HepG2 (cell line): ENCODE data around the gene CCDC14. TPM values are rescaled to one million over a fixed set of nuclear protein-coding genes. Genes with fewer than 3 reads are reported as not detected.

ENCODE experiments used
- GRHL1 ChIP-seq: sonication (generic); formaldehyde crosslinking; conservative IDR thresholded peaks from 2 replicates; pipeline ENCODE4 v1.8.0; 2022; ENCODE audit warnings: missing genetic modification reagents
- KLF11 ChIP-seq: IDR thresholded peaks from 2 replicates; pipeline ENCODE4 v1.6.1; 2016; ENCODE audit warnings: missing compliant biosample characterization
- MIER3 ChIP-seq: IDR thresholded peaks from 2 replicates; pipeline ENCODE4 v1.6.1; 2016; ENCODE audit warnings: missing compliant biosample characterization, borderline replicate concordance
- MXD3 ChIP-seq: IDR thresholded peaks from 2 replicates; pipeline ENCODE4 v1.6.1; 2016; ENCODE audit warnings: mild to moderate bottlenecking, missing biosample characterization, missing genetic modification reagents
- NAIF1 ChIP-seq: sonication (generic); formaldehyde crosslinking; IDR thresholded peaks from 2 replicates; pipeline ENCODE4 v1.5.0; 2020; ENCODE audit warnings: mild to moderate bottlenecking, missing genetic modification reagents, borderline replicate concordance
- NFATC3 ChIP-seq: sonication (generic); formaldehyde crosslinking; IDR thresholded peaks from 2 replicates; pipeline ENCODE4 v1.5.1; 2020; ENCODE audit warnings: mild to moderate bottlenecking, missing genetic modification reagents
- NR2C2 ChIP-seq: sonication (generic); formaldehyde crosslinking; IDR thresholded peaks from 2 replicates; pipeline ENCODE4 v1.4.0; 2020; ENCODE audit warnings: missing genetic modification reagents, mild to moderate bottlenecking, moderate library complexity, borderline replicate concordance
- RARG ChIP-seq: sonication (generic); formaldehyde crosslinking; IDR thresholded peaks from 2 replicates; pipeline ENCODE4 v1.4.0; 2020; ENCODE audit warnings: low read depth, mild to moderate bottlenecking, missing genetic modification reagents
- SMAD1 ChIP-seq: sonication (generic); formaldehyde crosslinking; IDR thresholded peaks from 2 replicates; pipeline ENCODE4 v1.4.0; 2020; ENCODE audit warnings: missing genetic modification reagents, low read depth, mild to moderate bottlenecking, borderline replicate concordance
- TEF ChIP-seq: sonication (generic); formaldehyde crosslinking; IDR thresholded peaks from 2 replicates; pipeline ENCODE4 v1.5.0; 2020; ENCODE audit warnings: missing genetic modification reagents
- UBTF ChIP-seq: sonication (generic); formaldehyde crosslinking; IDR thresholded peaks from 2 replicates; pipeline ENCODE4 v1.4.0; 2020; ENCODE audit warnings: mild to moderate bottlenecking, missing genetic modification reagents
- ZBTB44 ChIP-seq: sonication (generic); formaldehyde crosslinking; IDR thresholded peaks from 2 replicates; pipeline ENCODE4 v1.4.0; 2020; ENCODE audit warnings: missing genetic modification reagents
- ZNF296 ChIP-seq: sonication (generic); formaldehyde crosslinking; conservative IDR thresholded peaks from 2 replicates; pipeline ENCODE4 v1.5.0; 2020; ENCODE audit warnings: mild to moderate bottlenecking, missing genetic modification reagents
- ZSCAN21 ChIP-seq: sonication (generic); formaldehyde crosslinking; IDR thresholded peaks from 2 replicates; pipeline ENCODE4 v1.8.0; 2022; ENCODE audit warnings: mild to moderate bottlenecking, missing genetic modification reagents, moderate library complexity, borderline replicate concordance
- polyA plus RNA-seq, 8 experiments: library from polyadenylated mRNA; depleted of rRNA in 3 of 8; stranded (reverse) in 7 of 8; unstranded in 1 of 8; fragments of >200 nt; fragmentation: Illumina TruSeq in 4 of 8; extraction: Trizol in 4 of 8; gene quantifications; 2 replicates each; pipeline versions ENCODE4 v1.2.1 to v1.2.3, GENCODE V29; 2011 to 2016; ENCODE audit warnings: low read depth in 4 of 8, missing spikeins in 1 of 8, mixed read lengths in 1 of 8; ENCODE audit not compliant: insufficient read depth in 1 of 8
- total RNA-seq, 5 experiments: library from RNA; depleted of rRNA; stranded (reverse); fragments of >200 nt; fragmentation: Illumina TruSeq; extraction: Trizol; gene quantifications; 2 replicates each; pipeline ENCODE4 v1.2.3, GENCODE V29; 2016; ENCODE audit warnings: low read depth in 1 of 5
- TF ChIP-seq, protein P1 (sequence below): sonication (generic); formaldehyde crosslinking; conservative IDR thresholded peaks from 2 replicates; pipeline ENCODE4 v1.4.0; 2020; ENCODE audit warnings: missing genetic modification reagents
- TF ChIP-seq, protein P2 (sequence below): IDR thresholded peaks from 2 replicates; pipeline ENCODE4 v1.6.1; 2016; ENCODE audit warnings: low read depth, control low read depth

CCDC14 gene
- total and polyA plus RNA-seq, 2 of the 13 experiments (the other 11 are each of a cell fraction or from before 2014, with no cell fraction given), result 48.7 to 49.0 TPM

DNA sequence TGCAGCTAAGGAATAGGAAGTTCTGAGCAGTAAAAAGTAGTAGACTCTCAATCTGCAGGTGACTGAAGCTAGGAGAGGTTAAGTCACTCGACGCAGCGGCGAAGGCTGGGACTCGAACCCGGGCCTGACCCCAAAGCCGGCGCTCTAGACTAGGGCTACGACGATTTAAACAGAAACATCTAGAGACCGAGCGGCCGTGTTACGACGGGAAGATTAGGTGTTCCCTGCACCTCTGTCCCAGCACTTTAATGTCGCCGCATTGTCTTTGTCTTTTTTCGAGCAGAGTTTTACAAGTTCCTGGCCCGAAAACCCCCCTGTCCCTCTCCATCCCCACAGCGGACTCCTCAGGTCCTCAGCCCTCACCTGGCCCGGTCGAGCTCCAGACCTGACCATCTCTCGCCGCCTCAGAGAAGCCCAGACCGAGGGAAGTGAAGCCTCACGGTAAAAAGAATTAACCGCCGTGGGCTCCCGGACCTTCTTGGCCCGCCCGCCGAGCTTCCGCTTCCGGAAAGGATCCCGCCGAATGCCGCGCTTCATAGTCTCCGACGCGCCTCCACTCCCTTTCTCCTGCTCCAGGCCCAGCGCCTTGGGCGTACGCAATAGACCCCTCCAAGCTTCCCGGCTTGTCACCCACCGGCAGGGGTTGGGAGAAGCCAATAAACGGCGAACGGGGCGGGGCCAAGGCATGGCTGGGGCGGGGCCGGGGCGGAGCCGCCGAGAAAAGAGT lies at the start of gene CCDC14 (continued):
- TF ChIP-seq, protein P1, sequence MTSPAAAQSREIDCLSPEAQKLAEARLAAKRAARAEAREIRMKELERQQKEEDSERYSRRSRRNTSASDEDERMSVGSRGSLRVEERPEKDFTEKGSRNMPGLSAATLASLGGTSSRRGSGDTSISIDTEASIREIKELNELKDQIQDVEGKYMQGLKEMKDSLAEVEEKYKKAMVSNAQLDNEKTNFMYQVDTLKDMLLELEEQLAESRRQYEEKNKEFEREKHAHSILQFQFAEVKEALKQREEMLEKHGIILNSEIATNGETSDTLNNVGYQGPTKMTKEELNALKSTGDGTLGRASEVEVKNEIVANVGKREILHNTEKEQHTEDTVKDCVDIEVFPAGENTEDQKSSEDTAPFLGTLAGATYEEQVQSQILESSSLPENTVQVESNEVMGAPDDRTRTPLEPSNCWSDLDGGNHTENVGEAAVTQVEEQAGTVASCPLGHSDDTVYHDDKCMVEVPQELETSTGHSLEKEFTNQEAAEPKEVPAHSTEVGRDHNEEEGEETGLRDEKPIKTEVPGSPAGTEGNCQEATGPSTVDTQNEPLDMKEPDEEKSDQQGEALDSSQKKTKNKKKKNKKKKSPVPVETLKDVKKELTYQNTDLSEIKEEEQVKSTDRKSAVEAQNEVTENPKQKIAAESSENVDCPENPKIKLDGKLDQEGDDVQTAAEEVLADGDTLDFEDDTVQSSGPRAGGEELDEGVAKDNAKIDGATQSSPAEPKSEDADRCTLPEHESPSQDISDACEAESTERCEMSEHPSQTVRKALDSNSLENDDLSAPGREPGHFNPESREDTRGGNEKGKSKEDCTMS (CRISPR knock-in tag), result no peak
- no peak for TF ChIP-seq GRHL1 (CRISPR knock-in tag)
- TF ChIP-seq UBTF (CRISPR knock-in tag), result peak; percentile 88
- TF ChIP-seq ZBTB44, result no peak
- no peak for TF ChIP-seq ZNF296 (CRISPR knock-in tag)
- peak; percentile 35; the same call in 1 of the 2 replicates for TF ChIP-seq SMAD1 (CRISPR knock-in tag)
- no peak; the same call in 1 of the 2 replicates for TF ChIP-seq NAIF1 (CRISPR knock-in tag)
- TF ChIP-seq, protein P2, sequence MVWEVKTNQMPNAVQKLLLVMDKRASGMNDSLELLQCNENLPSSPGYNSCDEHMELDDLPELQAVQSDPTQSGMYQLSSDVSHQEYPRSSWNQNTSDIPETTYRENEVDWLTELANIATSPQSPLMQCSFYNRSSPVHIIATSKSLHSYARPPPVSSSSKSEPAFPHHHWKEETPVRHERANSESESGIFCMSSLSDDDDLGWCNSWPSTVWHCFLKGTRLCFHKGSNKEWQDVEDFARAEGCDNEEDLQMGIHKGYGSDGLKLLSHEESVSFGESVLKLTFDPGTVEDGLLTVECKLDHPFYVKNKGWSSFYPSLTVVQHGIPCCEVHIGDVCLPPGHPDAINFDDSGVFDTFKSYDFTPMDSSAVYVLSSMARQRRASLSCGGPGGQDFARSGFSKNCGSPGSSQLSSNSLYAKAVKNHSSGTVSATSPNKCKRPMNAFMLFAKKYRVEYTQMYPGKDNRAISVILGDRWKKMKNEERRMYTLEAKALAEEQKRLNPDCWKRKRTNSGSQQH (CRISPR knock-in tag), result no peak
- peak; percentile 62; the same call in 1 of the 2 replicates for TF ChIP-seq NR2C2 (CRISPR knock-in tag)
- peak; percentile 49; the same call in 1 of the 2 replicates for TF ChIP-seq MXD3 (CRISPR knock-in tag)
- no peak for TF ChIP-seq TEF (CRISPR knock-in tag)
- TF ChIP-seq RARG, result no peak
- TF ChIP-seq MIER3 (CRISPR knock-in tag), result no peak; the same call in 1 of the 2 replicates
- TF ChIP-seq ZSCAN21 (CRISPR knock-in tag), result no peak
- no peak for TF ChIP-seq KLF11 (CRISPR knock-in tag)
- TF ChIP-seq NFATC3 (CRISPR knock-in tag), result no peak
